DMS 273 treated with DMSO at 0.1 percent for 48 hours (cell line): Measurements from ENCODE around the gene POLE.
A peak's percentile ranks its signal among the peaks of the same experiment; 100 is the strongest.

ENCODE experiments used
- DNase-seq: peaks from one replicate; lab custom pipeline; 2025; lab: John Stamatoyannopoulos, UW

POLE gene

GRCh38 chr12:132657004-132657727 is 30.0 kb downstream of the POLE start:
- DNase-seq = no peak

- DNase-seq = no peak
Measured at GRCh38 chr12:132653567-132654290, 33.4 kb downstream of the POLE start.

DNA sequence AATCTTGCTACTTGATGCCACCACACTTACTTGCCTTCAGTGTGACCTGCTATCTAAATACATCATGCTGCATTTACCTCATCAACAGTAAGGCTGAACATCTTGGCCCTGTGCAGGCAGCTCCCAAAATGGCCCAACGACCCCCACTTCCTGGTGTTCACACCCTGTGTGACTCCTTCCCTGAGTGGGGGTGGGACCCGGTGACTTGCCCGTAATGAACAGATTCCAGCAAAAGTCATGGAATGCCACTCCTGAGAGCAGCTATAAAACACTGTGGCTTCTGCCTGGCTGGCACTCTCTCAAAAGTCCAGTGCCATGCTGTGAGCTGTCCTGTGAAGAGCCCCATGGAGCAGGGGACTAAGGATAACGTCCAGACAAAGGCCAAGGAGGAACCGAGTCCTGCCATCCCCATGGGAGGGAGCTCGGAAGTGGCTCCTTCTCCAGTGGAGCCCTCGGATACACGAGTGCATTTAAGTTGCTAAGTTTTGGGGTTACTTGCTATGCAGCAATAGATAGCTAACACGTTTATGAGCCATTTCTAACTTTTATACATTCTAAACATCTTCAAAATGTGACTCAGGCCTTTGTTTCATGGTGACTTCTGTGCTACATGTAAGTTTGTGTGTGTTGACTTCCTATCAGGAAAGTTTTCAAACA is 35.6 kb downstream of the POLE start:
- DNase-seq = peak; percentile 100

DNA sequence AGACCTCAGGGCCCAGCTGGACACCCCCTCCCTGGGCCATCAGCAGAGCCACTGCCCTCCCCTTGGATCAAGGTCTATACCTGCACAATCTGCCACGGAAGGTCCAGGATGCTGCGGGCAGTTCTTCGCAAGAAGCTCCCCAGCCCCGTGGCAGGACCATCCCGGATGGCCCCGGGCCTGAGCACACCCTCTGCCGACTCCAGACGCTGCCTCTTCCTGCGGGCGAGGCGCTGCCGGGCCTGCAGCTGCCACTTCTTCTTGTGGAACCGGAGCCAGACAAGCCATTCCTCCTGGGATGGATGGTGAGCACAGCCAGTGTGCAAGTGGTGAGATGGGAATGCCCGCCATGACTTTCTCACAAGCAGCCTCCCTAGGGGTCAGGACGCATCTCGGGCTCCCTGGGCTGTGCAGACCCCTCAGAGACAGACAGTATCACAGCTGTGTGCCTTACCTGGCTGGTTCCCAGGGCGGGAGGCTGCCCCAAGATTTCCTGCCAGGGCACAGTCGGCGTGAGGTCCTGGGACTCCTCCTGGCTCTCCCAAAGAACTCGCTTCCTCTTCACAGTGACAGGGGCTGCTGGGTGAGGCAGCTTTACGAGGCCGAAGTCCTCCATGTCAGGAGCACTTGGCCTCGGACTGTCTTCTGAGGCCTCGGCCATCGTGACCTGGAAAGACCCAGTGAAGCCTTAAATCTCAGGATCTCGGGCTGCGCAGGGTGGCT is 37.8 kb downstream of the POLE start:
- DNase-seq = no peak

- DNase-seq = no peak
Measured at GRCh38 chr12:132648616-132649225, 38.4 kb downstream of the POLE start.

GRCh38 chr12:132647858-132648257 is 39.3 kb downstream of the POLE start:
- no peak for DNase-seq

DNA sequence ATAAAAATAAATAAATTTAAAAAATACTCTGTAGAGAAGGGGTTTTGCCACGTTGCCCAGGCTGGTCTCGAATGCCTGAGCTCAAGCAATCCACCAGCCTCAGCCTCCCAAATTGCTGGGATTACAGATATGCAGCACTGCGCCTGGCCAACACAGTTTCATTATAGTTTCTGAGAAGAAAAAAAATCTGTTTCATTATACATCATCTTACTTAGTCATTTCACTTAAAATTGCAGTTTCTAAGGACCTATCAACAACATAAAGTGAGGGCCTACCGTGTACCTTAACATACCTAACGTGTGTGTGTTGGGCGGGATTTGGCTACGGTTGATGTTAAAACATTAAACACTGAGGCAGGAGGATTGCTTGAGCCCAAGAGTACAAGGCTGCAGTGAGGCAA is 40.3 kb downstream of the POLE start:
- DNase-seq = no peak

DNA sequence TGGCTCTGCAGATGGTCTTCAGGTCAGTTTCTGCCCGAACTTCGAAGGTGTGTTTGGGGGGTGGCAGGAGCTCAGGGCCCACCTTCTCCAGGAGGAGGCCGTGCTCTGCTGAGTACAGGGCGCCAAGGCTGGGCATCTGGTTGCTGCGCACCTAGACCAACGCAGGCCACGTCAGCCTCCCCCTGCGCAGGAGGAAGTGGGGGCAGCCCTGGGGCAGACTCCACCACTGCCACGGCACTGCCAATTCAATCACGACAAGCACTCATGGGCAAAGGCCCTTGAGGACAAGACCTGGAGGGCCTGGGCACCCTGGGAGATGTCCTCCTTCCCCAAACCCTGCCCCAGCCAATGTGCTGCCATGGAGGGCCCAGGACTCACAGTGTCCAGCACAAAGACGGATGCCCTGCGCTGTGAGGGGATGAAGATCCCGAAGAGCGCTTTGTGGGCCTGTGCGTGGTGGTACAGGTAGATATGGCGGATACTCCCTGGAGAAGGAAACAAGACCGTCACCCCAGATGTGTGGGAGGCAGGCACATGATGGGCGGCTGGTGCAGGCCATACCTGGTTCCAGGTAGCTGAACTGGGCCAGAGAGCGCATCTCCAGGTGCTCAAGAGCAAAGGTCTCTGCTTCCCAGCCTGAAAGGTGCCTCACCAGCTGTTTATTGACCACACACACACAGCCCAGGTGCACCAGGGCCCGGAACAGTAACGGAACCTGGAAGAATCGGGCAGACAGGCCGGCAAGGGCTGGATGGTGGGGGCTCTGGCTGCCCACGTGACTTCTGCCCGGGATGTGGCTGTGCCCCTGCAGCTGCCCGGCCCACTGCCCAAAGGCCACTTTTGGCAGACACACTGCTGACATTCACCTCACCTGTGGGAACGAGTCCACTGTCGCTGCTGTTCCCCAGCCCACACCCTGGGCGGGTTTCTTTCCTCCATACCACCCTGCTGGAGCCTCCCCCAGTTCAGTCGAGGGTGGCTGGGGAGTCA is 44.0 kb downstream of the POLE start:
- DNase-seq = no peak

DNA sequence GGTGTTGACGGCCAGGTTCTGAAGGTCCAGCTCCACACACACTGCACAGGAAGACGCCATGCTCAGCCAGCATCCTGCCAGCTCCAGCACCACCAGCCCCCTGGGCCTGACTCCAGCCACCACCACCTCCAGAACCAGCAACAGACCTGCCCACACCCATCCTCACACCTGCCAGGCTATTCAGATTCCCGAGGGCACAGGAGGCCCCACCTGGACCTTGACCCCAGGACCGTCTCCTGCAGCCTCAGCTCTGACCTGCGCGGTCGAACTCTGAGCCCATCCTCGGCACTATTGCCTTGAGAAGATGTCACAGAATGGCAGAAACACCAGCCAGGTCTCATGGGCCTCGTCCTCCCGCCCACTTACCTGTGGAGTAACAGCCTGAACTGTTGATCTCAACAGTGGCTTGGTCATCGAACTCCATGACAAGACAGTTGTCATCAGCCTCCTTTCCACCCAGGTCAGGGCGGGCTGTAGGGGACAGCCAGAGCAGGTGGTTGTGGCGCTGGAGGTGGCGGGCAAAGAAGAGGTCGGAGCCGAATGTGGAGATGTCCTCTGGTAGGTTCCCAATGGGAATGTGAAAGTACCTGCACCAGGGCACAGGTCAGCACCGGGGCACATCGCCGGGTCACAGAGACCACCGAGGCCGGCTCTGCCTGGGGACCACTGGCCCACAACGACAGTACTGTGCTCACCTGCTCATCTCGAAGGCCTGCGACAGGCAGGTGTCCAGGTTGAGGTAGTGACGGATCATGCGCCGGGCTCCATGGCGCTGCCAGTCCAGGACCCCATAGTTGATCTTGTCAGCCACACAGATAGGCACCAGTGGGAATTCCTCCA is 45.1 kb downstream of the POLE start:
- no peak for DNase-seq

DNA sequence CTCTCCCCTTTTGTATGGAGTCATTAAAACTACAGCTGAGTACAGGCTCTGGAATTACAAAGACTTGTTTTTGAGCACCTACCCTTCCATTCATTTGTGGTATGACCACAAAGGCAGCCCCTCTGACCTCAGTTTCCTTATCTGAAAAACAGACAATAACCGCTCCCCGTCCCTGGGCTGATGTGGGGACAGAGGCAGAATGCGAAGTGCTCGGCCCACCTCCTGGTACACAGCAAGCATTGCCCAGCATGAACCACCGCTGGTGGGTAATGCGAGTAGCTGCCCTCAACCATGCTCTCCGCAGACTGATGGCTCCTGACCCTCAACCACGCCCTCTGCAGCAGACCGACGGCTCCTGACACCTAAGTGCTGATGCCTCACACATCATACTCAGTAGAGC is 46.2 kb downstream of the POLE start:
- DNase-seq = no peak

DNA sequence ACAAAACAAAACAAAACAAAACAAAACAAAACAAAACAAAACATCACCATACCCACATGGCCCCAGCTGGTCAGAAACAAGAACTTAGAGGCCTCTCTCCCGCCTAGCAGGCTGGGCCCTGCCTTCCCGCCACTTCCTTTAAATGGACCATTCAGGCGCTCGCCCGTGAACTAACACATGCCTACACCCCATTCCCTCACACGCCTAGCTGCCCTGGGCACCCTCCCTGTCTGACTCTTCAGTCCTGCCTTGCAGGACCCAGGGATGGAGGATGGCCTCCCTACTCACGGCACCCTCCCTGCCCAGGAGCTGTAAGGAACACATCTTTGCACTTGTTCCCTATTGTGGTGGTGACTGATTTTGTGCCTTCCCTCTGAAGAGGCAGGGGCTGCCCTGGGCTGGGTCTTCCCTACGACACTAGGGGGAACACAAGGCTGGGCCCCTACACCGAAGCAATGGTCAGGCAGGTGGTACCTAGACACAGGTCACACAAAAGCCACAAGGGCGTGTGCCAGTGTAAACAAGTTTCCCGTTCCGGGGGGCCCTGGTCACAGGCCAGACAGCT is 47.1 kb downstream of the POLE start:
- no peak for DNase-seq

- no peak for DNase-seq
Measured at GRCh38 chr12:132638541-132639408, 48.4 kb downstream of the POLE start.

- DNase-seq = no peak
Measured at GRCh38 chr12:132637811-132638210, 49.3 kb downstream of the POLE start.

- no peak for DNase-seq
Measured at GRCh38 chr12:132635076-132635955, 51.8 kb downstream of the POLE start.

DNA sequence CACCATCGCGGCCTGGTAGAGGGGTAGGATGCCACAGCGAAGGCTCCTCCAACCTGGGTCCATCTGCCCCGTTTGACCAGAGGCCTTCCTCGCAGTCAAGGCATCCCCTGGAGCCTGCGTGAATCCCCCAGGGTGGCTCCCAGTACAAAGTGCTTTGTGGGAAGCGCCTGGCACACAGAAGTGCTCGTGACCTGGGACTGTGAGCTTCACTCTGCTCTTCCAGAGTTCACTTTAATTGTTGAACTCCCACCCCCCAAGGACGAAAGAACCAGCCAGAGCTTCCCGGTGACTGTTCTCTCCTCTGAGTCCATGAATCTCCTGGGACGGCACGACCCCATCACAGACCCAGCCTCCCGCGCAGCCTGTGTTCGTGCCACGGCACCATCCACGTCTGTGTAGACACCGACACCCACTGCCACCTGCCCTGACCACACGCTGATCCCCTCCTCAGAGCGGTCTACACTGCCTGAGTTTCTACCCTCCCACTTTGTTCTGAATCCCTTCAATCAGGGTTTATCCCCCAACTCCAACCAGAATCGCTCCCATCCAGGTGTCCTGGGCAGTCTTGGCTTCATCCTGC is 52.6 kb downstream of the POLE start:
- DNase-seq = no peak

GRCh38 chr12:132633901-132634300 is 53.2 kb downstream of the POLE start:
- DNase-seq = no peak

DNA sequence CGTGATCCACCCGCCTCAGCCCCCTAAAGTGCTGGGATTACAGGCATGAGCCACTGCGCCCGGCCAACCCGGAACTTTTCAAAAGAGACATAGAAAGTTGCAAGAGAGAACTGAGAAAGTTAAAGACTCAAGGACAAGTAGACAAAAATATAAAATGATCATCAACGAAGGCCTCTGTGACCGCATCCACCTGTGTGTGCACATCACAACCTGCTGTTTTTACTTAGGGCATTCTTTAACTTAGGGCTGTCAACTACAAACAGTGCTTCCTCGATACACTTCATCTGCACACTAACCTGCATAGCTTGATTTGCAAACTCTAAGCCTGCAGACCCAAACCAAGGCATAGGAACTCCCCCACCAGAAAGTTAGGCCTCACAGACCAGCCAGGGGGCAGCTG is 53.7 kb downstream of the POLE start:
- DNase-seq = no peak
